Aorta (tissue), 5 donors: ENCODE measurements around the gene MTAP. TPM values are rescaled to one million over a fixed set of nuclear protein-coding genes. Genes with fewer than 3 reads are reported as not detected.

Experiments
- ATAC-seq: fragments of 200-7000 bp; cut with Tn5 transposase; one replicate; pipeline ENCODE4 v1.9.1; 2022; ENCODE audit warnings: moderate library complexity; ENCODE audit not compliant: low FRiP score
- DNase-seq, 2 donors: peaks; one replicate each; pipeline ENCODE4 v3.0.0-alpha.2; 2020
- H3K27ac ChIP-seq, 2 donors: one replicate each; pipeline ENCODE4 v1.5.1; 2013; ENCODE audit warnings: low read length in 2 of 2, mild to moderate bottlenecking in 2 of 2, moderate library complexity in 2 of 2, control low read depth in 1 of 2, inconsistent platforms in 1 of 2, low read depth in 1 of 2
- H3K27me3 ChIP-seq, 2 donors: one replicate each; pipeline ENCODE4 v1.6.1; 2013; ENCODE audit warnings: control low read depth in 1 of 2, low read length in 1 of 2, mild to moderate bottlenecking in 1 of 2, moderate library complexity in 1 of 2; ENCODE audit not compliant: insufficient read depth in 2 of 2, control insufficient read depth in 1 of 2
- H3K36me3 ChIP-seq, 2 donors: one replicate each; pipeline ENCODE4 v1.6.1; 2013; ENCODE audit warnings: control low read depth in 1 of 2, low read length in 1 of 2, mild to moderate bottlenecking in 1 of 2; ENCODE audit not compliant: insufficient read depth in 2 of 2, control insufficient read depth in 1 of 2
- H3K4me1 ChIP-seq, 2 donors: one replicate each; pipeline ENCODE4 v1.6.1; 2013; ENCODE audit warnings: low read length in 2 of 2, control low read depth in 1 of 2, mild to moderate bottlenecking in 1 of 2, moderate library complexity in 1 of 2; ENCODE audit not compliant: insufficient read depth in 2 of 2, control insufficient read depth in 1 of 2
- H3K4me3 ChIP-seq, 2 donors: one replicate each; pipeline ENCODE4 v1.5.1; 2013; ENCODE audit warnings: low read length in 2 of 2, control low read depth in 1 of 2, mild to moderate bottlenecking in 1 of 2
- H3K9me3 ChIP-seq: one replicate; pipeline ENCODE4 v1.6.1; 2013; ENCODE audit warnings: mild to moderate bottlenecking, low read length; ENCODE audit not compliant: control insufficient read depth
- WGBS, 2 donors: extraction: QIAGEN DNeasy Blood & Tissue Kit; methylation state at CpG; one replicate each; pipeline ENCODE4 v1.1.7; 2013; 5-methylcytosine and 5-hydroxymethylcytosine counted together
- intact Hi-C, 2 donors: fragments of 100-400 bp; cut with DNase I; formaldehyde crosslinking; loops; one replicate each; pipeline versions ENCODE4 v1.14.2 to v1.15.0; 2022
- polyA plus RNA-seq, 2 donors: library from polyadenylated mRNA; stranded (reverse); fragments of 200-250 nt; gene quantifications; one replicate each; pipeline ENCODE4 v1.2.3, GENCODE V29; 2013
- total RNA-seq, 2 donors: library from RNA; stranded (reverse); fragmentation: NEBNext Ultra II Directional; extraction: Animal tissue kit (Norgen Biotek cat#: 25700); gene quantifications; one replicate each; pipeline ENCODE4 v1.2.1, GENCODE V29; 2021
- donor health status: healthy with polysubstance abuse.
- donor health status: Bipolar disorder and iron deficiency.
- donor health status: DM: no; HTN: no; CAD: no.
- donor health status: DM: no; HTN: no; CAD: no.
- donor health status: DM: yes; HTN: yes; CAD: no.

Gene MTAP
- total and polyA plus RNA-seq, 4 donors: 4.0 to 41.1 (median 19.7) TPM

DNA sequence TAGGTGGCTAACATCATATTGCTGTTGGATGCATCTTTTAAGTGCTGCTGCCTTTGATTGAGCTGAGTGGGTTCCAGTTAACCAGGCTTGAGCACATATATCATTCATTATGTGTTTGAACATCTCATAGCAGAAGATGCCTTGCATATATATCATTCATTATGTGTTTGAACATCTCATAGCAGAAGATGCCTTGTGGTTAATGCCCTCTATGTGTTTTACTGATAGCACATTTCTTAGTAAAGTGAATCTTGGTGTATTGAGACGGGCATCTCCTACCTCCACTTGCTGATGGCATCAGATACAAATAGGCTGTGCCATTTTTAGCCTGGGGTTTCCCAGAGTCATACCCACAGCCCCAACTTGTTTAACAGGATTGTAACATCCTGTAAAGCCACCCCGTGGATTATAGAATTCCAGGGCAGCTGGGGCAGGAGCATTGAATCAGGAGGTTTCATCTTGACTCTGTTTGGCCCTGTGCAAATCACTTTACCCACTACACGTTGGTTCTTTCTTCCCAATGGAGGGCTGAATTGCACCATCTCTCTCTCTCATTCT, 26.5 kb downstream of the MTAP start:
- Histone ChIP-seq H3K36me3 (peaks cover 5 to 8% of the 10 kb centered on the region in 2 donors), H3K4me1 (no peaks in the 10 kb centered on the region), H3K9me3 (no peaks in the 10 kb centered on the region), H3K4me3 (no peak overlapping the region), H3K27me3 (no peaks in the 10 kb centered on the region), H3K27ac (no peak overlapping the region)
- 83 to 88% methylated on average over 3 of the region's 3 CpGs for WGBS, 2 donors
- intact Hi-C loops: no loop called here
- ATAC-seq: no peak
- no peak for DNase-seq

DNA sequence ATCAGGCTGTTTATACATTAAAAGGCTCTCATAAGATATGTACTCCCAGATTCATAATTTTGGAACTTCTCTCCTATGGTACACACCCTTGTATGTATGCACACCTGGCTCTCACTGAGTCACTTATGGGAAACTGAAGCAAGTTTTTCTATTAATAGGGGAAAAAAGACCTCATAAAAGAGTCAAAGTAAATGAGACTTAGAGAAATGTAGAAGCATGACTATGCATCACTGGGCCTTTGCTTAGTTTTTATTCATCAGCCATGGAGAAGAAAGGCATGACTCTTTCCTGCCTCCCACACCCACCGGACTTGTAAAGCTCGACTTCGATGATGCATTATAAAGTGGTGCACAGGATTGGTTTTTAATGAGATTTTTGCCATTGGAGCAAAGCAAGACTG, 28.2 kb downstream of the MTAP start:
- no peak for DNase-seq
- intact Hi-C loops: no loop called here
- Histone ChIP-seq H3K4me1 (no peaks in the 10 kb centered on the region), H3K4me3 (no peak overlapping the region), H3K27ac (no peak overlapping the region), H3K36me3 (peaks cover 11 to 12% of the 10 kb centered on the region in 2 donors), H3K27me3 (no peaks in the 10 kb centered on the region), H3K9me3 (peaks cover 2% of the 10 kb centered on the region)
- 83 to 90% methylated on average over 3 of the region's 3 CpGs for WGBS, 2 donors
- ATAC-seq: no peak

DNA sequence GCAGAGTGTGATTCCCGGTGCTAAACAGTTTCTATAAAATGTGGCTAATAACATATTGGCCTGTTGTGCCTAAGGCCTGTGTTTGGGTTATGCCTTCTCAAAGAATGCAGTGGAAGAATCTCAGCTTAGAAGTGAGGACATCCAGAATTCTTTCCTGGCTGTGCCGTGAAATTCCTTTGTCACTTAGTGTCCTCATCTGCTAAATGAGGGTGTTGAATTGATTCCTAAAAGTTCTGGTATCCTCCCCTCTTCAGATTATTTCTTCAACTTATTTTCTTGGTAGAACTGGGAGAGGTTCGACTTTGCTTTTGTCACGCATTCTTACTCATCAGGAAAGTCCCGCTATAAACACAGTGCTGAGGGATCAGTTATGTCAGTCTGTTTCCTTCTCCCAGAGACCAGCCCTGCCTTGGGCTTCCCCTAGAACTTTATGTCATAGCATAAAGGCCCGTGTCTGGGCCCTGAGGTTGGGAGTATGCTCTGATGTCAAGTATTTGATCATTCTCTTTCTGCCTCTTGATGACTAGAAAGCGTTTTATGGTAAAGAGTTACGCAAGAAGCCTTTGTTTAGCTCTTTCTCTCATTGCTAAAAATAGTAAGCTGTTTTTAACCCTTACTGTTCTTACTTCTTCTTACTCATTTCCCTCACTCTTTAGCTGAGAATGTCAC, 29.5 kb downstream of the MTAP start:
- Histone ChIP-seq H3K36me3 (peaks cover 12% of the 10 kb centered on the region in 2 donors), H3K27me3 (no peaks in the 10 kb centered on the region)
- WGBS, 2 donors: 56 to 58% methylated on average over 8 of the region's 8 CpGs

DNA sequence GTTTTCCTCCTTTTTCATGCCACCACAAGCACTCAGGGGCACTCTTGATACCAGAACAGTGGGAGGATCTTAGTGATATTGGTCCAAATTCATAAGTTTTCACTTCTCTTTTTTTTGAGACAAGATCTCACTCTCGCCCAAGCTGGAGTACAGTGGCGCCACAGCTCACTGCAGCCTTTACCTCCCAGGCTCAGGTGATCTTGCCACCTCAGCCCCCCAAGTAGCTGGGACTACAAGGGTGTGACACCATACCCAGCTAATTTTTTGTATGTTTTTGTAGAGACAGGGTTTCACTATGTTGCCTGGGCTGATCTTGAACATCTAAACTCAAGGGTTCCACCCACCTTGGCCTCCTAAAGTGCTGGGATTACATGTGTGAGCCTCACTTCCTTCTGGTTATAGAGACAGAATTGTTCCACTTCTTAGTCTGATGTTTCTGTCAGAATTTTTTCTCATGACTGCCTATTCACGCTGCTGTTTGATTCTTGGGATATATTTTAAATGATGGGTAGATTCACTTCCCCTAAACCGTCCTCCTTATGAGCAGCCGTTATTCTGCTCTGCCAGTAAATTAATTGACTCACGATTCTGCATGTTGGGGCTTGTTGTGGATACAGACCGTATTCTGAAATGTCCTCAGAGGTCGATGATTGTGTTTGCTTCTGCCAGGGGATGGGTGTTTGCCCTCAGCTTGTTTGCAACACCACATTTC, 30.8 kb downstream of the MTAP start:
- H3K4me1 ChIP-seq: no peaks in the 10 kb centered on the region
- DNase-seq (no peak), ATAC-seq (no peak)
- WGBS, 2 donors: 96 to 97% methylated on average over 8 of the region's 8 CpGs
- H3K9me3 ChIP-seq: peaks cover 2% of the 10 kb centered on the region
- peaks cover 13 to 14% of the 10 kb centered on the region in 2 donors for H3K36me3 ChIP-seq
- H3K27ac ChIP-seq: no peak overlapping the region
- H3K4me3 ChIP-seq: no peak overlapping the region
- no peaks in the 10 kb centered on the region for H3K27me3 ChIP-seq
- intact Hi-C loops: no loop called here

More for the DNA sequence above, 29.5 kb downstream of the MTAP start:
- H3K4me3 ChIP-seq: no peak overlapping the region
- intact Hi-C loops: no loop called here
- ATAC-seq (no peak), DNase-seq (no peak)
- no peaks in the 10 kb centered on the region for H3K4me1 ChIP-seq
- peaks cover 2% of the 10 kb centered on the region for H3K9me3 ChIP-seq
- no peak overlapping the region for H3K27ac ChIP-seq

DNA sequence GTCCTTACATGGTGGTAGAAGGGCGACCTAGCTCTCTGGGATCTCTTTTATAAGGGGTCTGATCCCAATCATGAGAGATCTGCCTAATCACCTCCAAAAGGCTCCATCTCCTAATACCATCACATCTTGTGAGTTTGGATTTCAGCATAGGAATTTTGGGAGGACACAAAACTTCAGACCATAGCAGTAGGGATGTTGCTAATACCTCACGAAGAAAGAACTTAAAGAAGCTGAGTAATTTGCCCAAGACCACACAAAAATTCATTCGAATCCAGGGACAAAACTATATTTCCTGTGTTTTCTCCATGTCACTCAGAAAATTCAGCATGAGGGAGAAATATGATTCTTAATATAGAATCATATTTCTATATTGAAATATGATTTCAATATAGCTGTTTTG, 32.7 kb downstream of the MTAP start:
- intact Hi-C loops: no loop called here
- ATAC-seq (no peak), DNase-seq (no peak)
- Histone ChIP-seq H3K4me1 (no peaks in the 10 kb centered on the region), H3K9me3 (peaks cover 2% of the 10 kb centered on the region), H3K27ac (no peak overlapping the region), H3K4me3 (no peak overlapping the region), H3K27me3 (no peaks in the 10 kb centered on the region), H3K36me3 (peaks cover 14 to 16% of the 10 kb centered on the region in 2 donors)
- 89 to 95% methylated on average over 3 of the region's 3 CpGs for WGBS, 2 donors

DNA sequence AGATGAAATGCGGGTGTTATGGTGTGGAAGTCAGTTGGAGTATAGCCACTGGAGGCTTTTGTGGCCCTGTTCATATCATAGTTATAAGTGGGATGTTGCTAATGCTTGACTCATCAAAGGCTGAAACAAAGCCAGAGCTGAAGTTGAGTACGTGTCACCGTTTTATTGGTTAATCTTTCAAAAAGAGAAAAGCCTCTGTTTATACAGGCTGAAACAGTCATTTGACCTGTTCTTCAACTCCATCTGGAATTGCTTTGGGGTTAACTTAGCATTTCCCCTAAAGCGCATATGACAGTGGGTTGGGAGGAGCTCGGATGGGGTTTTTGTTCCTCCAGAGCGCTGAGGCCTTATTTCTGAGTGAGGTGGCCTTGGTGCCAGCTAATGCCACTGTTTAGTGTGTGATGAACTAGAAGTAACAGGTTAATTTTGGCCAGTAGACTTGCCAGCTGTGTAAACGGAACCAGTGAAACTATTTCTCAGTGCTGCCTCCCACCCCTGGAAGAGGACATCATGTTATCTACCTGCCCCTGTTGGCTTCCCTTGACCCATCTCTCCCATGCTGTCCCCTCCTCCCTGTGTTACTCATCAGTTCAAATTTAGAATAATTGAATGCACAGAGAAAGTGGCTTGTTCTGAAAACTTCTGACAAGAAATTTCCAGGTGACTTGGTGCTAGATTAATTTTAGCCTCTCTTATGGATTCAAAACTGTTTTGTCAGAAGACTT, 34.2 kb downstream of the MTAP start:
- H3K4me3 ChIP-seq: no peak overlapping the region
- ATAC-seq (no peak), DNase-seq (no peak)
- 72 to 76% methylated on average over 7 of the region's 7 CpGs for WGBS, 2 donors
- H3K4me1 ChIP-seq: no peaks in the 10 kb centered on the region
- peaks cover 19 to 22% of the 10 kb centered on the region in 2 donors for H3K36me3 ChIP-seq
- peaks cover 3% of the 10 kb centered on the region for H3K9me3 ChIP-seq
- no peaks in the 10 kb centered on the region for H3K27me3 ChIP-seq
- intact Hi-C loops: no loop called here
- H3K27ac ChIP-seq: no peak overlapping the region

DNA sequence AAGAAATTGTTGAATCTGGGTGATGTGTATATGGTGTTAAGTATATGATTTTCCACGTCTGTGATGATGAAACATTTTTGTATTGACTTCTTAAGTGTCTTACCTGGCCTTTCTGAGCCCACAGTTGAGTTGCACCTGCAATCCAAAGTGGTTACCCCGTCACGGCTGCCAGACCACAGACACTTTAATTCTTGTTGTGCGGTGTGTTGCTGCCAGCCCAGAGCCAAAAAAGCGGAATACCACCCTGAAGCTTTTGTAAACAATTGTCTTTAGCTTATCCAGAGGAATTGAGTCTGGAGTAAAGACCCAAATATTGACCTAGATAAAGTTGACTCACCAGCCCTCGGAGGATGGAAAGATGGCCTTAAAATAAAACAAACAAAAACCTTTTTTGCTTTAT, 35.1 kb downstream of the MTAP start:
- 94 to 95% methylated on average over 6 of the region's 6 CpGs for WGBS, 2 donors
- H3K4me3 ChIP-seq: no peak overlapping the region
- ATAC-seq (no peak), DNase-seq (no peak)
- H3K27ac ChIP-seq: no peak overlapping the region
- H3K4me1 ChIP-seq: no peaks in the 10 kb centered on the region
- no peaks in the 10 kb centered on the region for H3K27me3 ChIP-seq
- peaks cover 19 to 22% of the 10 kb centered on the region in 2 donors for H3K36me3 ChIP-seq
- peaks cover 3% of the 10 kb centered on the region for H3K9me3 ChIP-seq
- intact Hi-C loops: no loop called here

DNA sequence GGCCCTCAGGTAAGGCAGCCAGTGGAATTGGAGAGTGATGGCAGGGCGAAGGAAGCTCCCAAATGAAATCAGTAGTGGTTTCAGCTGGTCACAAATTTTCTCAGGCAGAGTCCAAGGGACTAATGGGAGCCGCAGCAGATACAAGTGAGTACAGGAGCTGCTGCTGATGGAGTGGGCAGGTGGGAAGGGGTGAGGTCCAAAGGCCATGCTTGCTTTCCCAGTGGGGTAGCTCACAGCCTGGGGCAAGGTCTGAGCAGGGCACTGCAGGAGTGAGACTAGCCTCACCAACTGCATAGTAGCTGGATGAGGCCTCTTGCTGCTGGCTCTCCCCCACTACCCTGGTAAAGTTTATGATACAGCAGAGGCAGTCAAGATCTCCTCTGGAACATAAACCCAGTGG, 38.2 kb downstream of the MTAP start:
- Histone ChIP-seq H3K4me1 (no peaks in the 10 kb centered on the region), H3K36me3 (peaks cover 13% of the 10 kb centered on the region in 2 donors), H3K4me3 (no peak overlapping the region), H3K27ac (no peak overlapping the region), H3K9me3 (peaks cover 1% of the 10 kb centered on the region), H3K27me3 (no peaks in the 10 kb centered on the region)
- DNase-seq (no peak), ATAC-seq (peak; percentile 44)
- intact Hi-C loops: no loop called here
- WGBS, 2 donors: 48 to 97% methylated on average over 2 of the region's 2 CpGs
